ENCODE data around the gene COA1.

- TF ChIP-seq CTCF (IDR thresholded peaks at IDR 0.05): no peak
- TF ChIP-seq POLR2A (IDR thresholded peaks at IDR 0.05): no peak
Measured at GRCh38 chr7:43602256-43602655, 127.1 kb downstream of the COA1 start.

All from lower leg skin (tissue), 3 donors.